ENCODE results near the gene CNGA3. TPM values are rescaled to one million over a fixed set of nuclear protein-coding genes. Genes with fewer than 3 reads are reported as not detected.

CNGA3 gene
- total RNA-seq, result not detected in 2 replicates

GRCh38 chr2:98346311-98347236, at the start of gene CNGA3:
TSS of gene CNGA3 (plus strand) at chr2:98346456. CDS start at chr2:98369976, 23,520 bp downstream.

GRCh38 chr2:98444436-98445176, 98.3 kb downstream of the CNGA3 start, which contains the start of gene INPP4A:
TSS of gene INPP4A (plus strand) at chr2:98444858. CDS start at chr2:98520049, 75,191 bp downstream.

Other genes with a start within 250 kb of the CNGA3 start
- gene INPP4A, start 98.4 kb downstream of the CNGA3 start, total RNA-seq, result 10.1 and 13.2 TPM in 2 replicates

Measured in hair follicular keratinocyte (primary cell).